Measurements from ENCODE around the gene BLOC1S4.
"Not testable (repeated sequence)": the region's sequence is repeated elsewhere in the genome, so short reads cannot be mapped to it uniquely, and the experiment has no call there.

Gene BLOC1S4

GRCh38 chr4:6740347-6740746, 24.4 kb downstream of the BLOC1S4 start:
- no peak for DNase-seq (ENCODE audit: low read depth in 2 of 2)

GRCh38 chr4:6742507-6742906, 26.5 kb downstream of the BLOC1S4 start:
- no peak for DNase-seq (ENCODE audit: low read depth in 2 of 2)

- DNase-seq (ENCODE audit: low read depth in 2 of 2) = no peak
These were observed 27.0 kb downstream of the BLOC1S4 start for GRCh38 chr4:6742989-6743388.

GRCh38 chr4:6746721-6747293, 30.8 kb downstream of the BLOC1S4 start:
- no peak for DNase-seq (ENCODE audit: low read depth in 2 of 2)

DNA sequence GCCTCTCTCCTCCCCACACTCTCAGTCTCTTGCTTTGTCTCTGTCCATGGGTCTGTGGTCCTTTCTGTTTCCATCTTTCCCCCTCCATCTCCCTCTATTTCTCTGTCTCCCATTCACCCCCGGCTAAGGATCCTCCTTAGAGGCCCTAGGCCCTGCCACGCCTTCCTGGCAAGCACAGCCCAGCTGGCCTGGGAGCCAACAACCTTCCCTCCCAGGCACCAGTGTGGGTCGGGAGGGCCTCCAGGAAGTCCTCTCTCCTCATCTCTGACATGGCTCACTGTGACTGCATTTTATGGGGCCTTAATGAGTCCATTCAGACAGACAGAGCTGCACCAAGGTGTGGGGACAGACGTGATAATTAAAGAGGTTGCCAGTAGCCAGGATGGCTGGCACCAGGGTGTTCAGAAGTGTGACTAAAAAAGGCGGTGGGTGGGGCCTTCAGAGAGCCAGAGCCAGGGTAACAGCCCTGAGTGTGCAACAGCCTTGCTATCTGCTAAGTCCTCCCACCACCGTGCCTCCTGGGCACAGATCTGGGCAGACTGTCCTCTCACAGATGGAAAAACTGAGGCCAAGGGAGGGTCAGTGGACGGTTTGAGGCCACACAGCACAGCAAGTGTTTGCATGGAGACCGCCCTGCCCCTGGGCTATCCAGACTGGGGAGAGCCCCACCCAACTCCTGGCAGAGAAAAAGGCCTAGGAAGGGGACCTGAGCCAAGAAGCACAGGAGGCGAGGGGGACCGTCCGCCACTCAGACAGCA, 31.5 kb downstream of the BLOC1S4 start:
- no peak for DNase-seq (ENCODE audit: low read depth in 2 of 2)

- DNase-seq (ENCODE audit: low read depth in 2 of 2) = no peak
These were observed 32.3 kb downstream of the BLOC1S4 start for GRCh38 chr4:6748286-6748685.

DNA sequence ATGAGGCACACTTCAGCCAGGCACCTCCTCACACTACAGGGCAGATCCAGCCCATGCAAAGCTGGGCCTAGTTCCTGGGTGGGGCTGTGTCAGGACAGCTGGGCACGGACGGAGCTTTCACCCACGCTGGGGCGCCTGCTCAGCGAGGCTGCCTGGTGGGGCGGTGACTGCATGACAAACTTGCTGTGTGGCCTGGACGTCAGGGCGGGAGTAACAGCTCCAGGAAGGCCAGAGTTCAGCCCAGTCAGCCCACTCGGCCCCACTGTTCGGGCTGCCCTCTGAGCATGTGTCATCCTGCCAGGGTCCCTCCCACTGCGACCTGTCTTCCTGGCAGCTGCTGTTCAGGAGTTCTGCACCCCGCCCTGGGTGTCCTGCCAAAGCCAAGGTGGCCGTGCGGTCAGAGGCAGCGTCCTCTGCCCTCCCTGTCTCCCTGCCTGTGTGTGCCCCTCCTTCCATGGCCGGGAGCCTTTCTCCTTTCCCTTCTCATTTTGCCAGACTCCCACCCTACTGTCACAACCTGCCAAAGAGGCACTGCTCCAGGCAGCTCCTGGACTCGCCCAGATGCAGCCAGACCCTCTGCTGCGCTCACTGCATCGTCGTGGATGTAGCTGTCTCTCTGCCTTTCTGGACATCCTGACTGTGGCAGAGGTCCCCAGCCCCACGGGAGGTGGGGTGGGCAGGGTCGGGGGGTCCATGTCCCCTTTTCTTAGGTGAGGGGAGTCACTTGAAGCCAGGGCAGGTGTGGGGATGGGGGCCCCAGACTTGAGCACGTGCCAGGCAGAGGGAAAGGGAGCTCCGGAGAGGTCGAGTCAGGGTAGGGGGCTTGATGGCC, 33.6 kb downstream of the BLOC1S4 start:
- no peak for DNase-seq (ENCODE audit: low read depth in 2 of 2)

DNA sequence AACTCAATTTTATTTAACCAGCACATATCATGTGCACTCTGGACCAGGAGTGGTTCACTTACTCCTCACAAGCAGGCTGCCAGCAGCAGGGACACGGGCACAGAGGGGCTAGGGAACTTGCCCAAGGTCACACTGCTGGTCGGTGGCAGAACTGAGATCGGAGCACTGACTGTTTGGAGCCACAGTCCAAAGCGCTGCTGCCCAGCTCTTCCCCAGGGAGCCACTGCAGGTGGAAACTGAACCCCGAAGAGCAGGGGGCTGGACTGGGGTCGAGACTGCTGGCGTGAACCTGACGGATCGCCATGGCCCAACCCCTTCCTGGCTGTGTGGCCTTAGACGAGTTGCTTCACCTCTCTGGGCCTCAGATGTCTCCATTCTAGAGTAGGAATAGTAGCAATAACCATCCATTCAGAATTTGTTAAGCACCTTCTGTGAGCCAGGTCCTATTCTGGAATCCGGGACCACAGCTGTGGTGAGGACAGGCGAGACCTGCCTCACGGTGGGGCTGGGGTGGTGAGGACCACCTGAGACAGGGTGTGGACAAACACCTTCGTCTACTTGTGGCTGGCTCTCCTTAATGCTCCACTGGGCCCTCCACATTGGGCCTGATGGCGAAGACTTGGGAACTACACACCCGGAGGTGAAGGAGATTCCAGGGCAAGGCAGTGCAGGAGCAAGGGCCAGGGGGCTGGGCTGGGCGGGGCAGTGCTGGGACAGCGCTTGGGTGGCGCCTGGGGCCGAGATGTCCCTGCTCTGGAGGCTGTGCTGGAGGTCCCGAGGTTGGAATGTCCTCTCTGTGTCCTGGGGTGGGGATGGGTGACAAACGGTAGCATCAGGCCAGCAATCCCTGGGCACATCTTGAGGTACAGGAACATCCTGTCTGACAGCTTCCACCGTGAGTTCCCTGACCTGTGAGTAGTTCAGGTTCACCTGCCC, 34.6 kb downstream of the BLOC1S4 start:
- no peak for DNase-seq (ENCODE audit: low read depth in 2 of 2)

DNA sequence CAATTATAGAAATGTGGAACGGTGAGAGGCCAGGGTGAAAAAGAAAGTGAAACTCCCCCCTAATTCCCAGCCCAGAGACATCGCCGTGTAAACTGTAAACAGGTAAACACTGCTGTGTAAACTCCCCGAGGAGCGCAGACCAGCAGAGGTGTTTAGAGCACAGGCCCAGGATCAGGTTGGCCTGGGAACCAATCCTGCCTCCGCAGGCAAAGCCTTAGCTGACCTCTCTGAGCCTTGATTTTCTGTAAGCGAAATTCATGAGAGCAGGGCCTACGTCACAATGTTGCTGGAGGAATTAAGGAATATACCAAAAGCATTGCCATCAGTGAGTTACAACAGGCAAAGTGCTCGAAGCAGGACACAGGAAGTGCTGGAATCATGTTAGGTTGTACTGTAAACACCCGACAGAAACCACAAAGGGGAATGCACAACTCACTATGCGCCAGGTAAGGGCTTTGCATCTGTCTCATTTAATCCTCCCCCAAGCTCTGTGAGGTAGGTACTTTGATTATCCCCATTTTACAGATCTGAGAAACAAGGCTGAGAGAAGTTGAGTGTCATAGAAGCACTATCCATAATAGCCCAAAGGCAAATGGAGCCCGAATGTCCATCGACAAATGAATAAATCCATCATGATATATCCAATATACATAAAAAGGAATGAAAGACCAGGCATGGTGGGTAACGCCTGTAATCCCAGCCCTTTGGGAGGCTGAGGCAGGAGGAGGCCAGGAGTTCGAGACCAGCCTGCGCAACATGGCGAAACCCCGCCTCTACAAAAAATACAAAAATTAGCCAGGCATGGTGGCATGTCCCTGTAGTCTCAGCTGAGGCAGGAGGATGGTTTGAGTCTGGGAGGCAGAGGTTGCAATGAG, 35.9 kb downstream of the BLOC1S4 start:
- no peak for DNase-seq (ENCODE audit: low read depth in 2 of 2)

- no peak for DNase-seq (ENCODE audit: low read depth in 2 of 2)
These were observed 36.5 kb downstream of the BLOC1S4 start for GRCh38 chr4:6752486-6752829.

DNA sequence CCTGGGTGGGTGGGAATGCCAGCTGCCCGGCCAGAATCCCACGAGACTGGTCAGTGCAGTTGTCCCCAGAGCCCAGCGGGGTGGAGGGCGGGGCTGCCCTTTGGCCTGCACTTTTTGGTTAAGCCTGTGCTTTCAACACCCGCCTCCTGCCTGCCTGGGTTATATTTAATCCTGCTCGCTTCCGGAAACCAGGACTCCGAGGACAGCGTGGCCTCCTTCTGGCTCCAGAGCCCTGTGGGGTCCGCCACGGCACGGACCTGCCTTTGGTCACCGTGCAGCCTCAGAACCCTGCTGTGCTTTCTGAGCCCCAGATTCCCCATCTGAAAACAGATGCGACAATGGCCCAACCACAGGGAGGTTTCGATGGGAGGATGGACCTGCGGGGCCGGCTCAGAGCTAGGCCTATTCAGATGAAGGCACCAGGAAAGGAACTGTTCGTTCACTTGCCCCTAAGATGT, 37.2 kb downstream of the BLOC1S4 start:
- no peak for DNase-seq (ENCODE audit: low read depth in 2 of 2)

GRCh38 chr4:6753891-6754290, 37.9 kb downstream of the BLOC1S4 start:
- no peak for DNase-seq (ENCODE audit: low read depth in 2 of 2)

GRCh38 chr4:6754481-6755087, 38.6 kb downstream of the BLOC1S4 start:
- DNase-seq (ENCODE audit: low read depth in 2 of 2) = no peak

DNA sequence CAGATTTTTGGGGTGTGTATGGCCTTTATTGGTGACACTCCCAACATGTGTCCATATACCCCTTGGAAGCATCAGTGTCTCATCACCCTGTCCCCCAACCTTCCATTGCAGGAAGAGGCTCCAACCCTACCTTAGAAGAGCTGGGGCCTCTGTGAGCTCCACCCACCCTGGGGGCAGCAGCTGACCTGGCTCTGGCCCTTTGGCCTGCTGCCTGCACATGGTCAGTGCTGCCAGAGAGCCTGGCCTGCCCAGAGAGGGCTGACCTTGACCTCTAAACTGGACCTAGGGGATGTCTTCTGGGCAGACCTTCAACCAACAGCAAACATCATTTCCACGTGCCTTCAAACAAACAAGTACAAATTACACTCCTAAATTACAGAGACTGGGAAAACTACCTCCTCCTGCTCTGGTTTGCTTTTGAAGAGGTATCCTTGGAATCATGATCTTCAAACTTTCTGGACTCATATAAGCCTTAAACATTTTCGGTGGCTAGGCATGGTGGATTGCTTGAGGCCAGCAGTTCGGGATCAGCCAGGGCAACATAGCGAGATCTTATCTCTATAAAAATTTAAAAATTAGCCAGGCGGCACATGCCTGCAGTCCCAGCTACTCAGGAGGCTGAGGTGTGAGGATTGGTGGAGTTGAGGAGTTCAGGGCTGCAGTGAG, 39.2 kb downstream of the BLOC1S4 start:
- DNase-seq (ENCODE audit: low read depth in 2 of 2) = no peak

DNA sequence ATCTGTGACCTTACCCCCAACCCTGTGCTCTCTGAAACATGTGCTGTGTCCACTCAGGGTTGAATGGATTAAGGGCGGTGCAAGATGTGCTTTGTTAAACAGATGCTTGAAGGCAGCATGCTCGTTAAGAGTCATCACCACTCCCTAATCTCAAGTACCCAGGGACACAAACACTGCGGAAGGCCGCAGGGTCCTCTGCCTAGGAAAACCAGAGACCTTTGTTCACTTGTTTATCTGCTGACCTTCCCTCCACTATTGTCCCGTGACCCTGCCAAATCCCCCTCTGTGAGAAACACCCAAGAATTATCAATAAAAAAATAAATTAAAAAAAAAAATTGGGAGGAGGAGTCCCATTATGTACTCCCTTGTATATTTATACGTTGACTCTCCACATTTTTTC, 40.4 kb downstream of the BLOC1S4 start:
- not testable (repeated sequence) for DNase-seq (ENCODE audit: low read depth in 2 of 2)

- no peak for DNase-seq (ENCODE audit: low read depth in 2 of 2)
These were observed 42.8 kb downstream of the BLOC1S4 start for GRCh38 chr4:6758728-6759127.

DNA sequence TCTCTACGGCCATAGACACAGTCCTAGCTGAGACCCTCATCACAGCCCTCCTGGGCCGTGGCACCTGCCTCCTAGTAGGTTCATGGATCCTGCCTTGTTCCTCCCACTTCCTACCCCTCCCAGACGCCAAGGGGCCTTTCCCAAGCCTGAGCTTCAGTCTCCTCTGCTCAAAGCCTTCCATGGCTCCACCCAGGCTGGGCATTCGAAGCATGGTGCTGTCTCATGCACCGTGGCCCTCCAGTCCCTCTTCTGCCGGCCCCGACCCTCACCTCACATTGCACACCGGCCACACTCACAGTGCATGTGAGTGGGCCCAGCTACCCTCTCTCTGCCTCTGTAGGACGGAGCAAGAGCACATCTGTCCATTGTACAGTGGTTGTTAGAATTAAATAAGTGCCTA, 44.9 kb downstream of the BLOC1S4 start:
- no peak for DNase-seq (ENCODE audit: low read depth in 2 of 2)

- no peak for DNase-seq (ENCODE audit: low read depth in 2 of 2)
These were observed 46.0 kb downstream of the BLOC1S4 start for GRCh38 chr4:6761649-6762615.
